ENCODE results near the gene HAX1. TPM values are rescaled to one million over a fixed set of nuclear protein-coding genes. Genes with fewer than 3 reads are reported as not detected.

Gene HAX1
- total and polyA plus RNA-seq, 2 of the 8 experiments (the other 6 are each of a cell fraction or from before 2014, with no cell fraction given) = 82.2 to 115 TPM

DNA sequence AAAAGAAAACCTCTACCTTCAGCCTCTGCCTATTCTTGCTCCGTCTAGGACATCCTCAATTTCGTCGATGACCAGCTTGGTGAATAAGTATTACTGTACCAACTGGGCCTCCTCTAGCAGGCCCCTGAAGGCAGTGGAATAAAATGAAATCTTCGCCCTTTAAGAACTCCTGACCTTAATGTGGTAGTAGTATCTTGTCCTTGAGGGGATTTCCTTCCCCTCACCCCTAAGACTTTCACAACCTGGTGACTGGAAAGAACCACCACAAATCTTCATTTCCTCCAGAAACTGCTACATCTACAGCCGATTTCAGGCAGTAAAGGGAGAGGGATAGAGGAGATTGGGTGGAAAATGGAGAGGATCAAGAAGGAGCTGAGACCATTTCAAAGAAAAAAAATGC lies 1.6 kb upstream of the HAX1 start:
- no peak overlapping the region for H2BK15ac ChIP-seq (ENCODE audit: low read length)
- no peak overlapping the region for H2BK20ac ChIP-seq (ENCODE audit: low read length)
- no peak overlapping the region for H2BK12ac ChIP-seq (ENCODE audit: low read depth, low read length)
- no peak overlapping the region for H2BK120ac ChIP-seq (replicated peaks; ENCODE audit: low read depth, low read length)
- no peak overlapping the region for H4K5ac ChIP-seq (ENCODE audit: insufficient read length, low read depth, low read length)
- no peaks in the 10 kb centered on the region for H3K9me3 ChIP-seq (ENCODE audit: insufficient read depth in 2 of 2, low read depth in 1 of 2, low read length in 1 of 2)
- FAIRE-seq (no peak), DNase-seq (ENCODE audit: low read depth in 1 of 2, low spot score in 2 of 2) (no peak)
- ChIA-PET CTCF (ENCODE audit: partially characterized antibody) (interaction anchor here (0.5 to 4.6 kb wide), 10 partner anchors 12 to 125 kb away, joined by 3 to 17 read pairs (median 5); no protein-coding TSS in a partner anchor), POLR2A (ENCODE audit: partially characterized antibody) (interaction anchor here (0.6 to 1.9 kb wide), 11 partner anchors 11 to 90 kb away, joined by 3 to 15 read pairs (median 5); partner anchors contain the start of genes ATP8B2 and UBAP2L)
- H3K23me2 ChIP-seq (ENCODE audit: low read depth, low read length) = no peaks in the 10 kb centered on the region; the same call in none of the 2 replicates
- no peak overlapping the region for H2AK5ac ChIP-seq (ENCODE audit: low read depth, low read length)
- H3K4ac ChIP-seq (replicated peaks; ENCODE audit: insufficient read length, low read depth, low read length) = no peak overlapping the region
- no peak overlapping the region for H3K4me3 ChIP-seq (ENCODE audit: extremely low read depth in 1 of 4, insufficient read depth in 2 of 4, low read depth in 3 of 4, low read length in 4 of 4)
- peaks cover 0 to 3% of the 10 kb centered on the region in 2 experiments for H4K20me1 ChIP-seq (replicated peaks in 1 of 2; ENCODE audit: control insufficient read depth in 1 of 2, insufficient read depth in 2 of 2, low read length in 2 of 2)
- H3K27me3 ChIP-seq (replicated peaks in 1 of 4; ENCODE audit: control insufficient read depth in 3 of 4, extremely low read depth in 1 of 4, insufficient read depth in 3 of 4, low read length in 3 of 4) = no peaks in the 10 kb centered on the region
- H3K79me1 ChIP-seq (ENCODE audit: low read depth, low read length) = no peaks in the 10 kb centered on the region; the same call in 1 of the 2 replicates
- 95% methylated on average over 5 of the region's 5 CpGs; no CpG with 5 or more reads in 1 of the 2 experiments for WGBS, 2 experiments (ENCODE audit: extremely low coverage in 1 of 2, insufficient coverage in 1 of 2, insufficient read length in 1 of 2, insufficient replicate concordance in 2 of 2, low coverage in 1 of 2, low lambda C conversion rate in 2 of 2, missing lambda C conversion rate in 1 of 2)
- peaks cover 13 to 54% (median 38%) of the 10 kb centered on the region in 4 experiments; a peak in 6 of 8 replicates for H3K36me3 ChIP-seq (ENCODE audit: control insufficient read depth in 2 of 4, insufficient read depth in 4 of 4, low read length in 3 of 4)
- H3K23ac ChIP-seq (ENCODE audit: insufficient read length) = no peak overlapping the region
- H4K91ac ChIP-seq (replicated peaks; ENCODE audit: insufficient read length, low read length) = no peak overlapping the region
- no peak overlapping the region for H3K56ac ChIP-seq (replicated peaks; ENCODE audit: insufficient read length, low read depth, low read length)
- H4K8ac ChIP-seq (ENCODE audit: extremely low read depth, insufficient read depth, low read length) = no peak overlapping the region
- H3K14ac ChIP-seq (ENCODE audit: insufficient read length) = no peak overlapping the region
- H3K18ac ChIP-seq (ENCODE audit: extremely low read depth, low read length) = no peak overlapping the region
- H2AFZ ChIP-seq (ENCODE audit: low read length) = no peak overlapping the region
- no peak overlapping the region for H3K9ac ChIP-seq (replicated peaks in 1 of 4; ENCODE audit: extremely low read depth in 1 of 4, low read depth in 3 of 4, low read length in 3 of 4)
- peaks cover 0 to 6% of the 10 kb centered on the region in 2 experiments; a peak in 1 of 4 replicates for H3K79me2 ChIP-seq (ENCODE audit: control insufficient read depth in 1 of 2, insufficient read depth in 2 of 2, low read length in 2 of 2)
- H3K27ac ChIP-seq (ENCODE audit: low read depth, low read length) = no peak overlapping the region
- H3K4me1 ChIP-seq (replicated peaks in 1 of 4; ENCODE audit: control insufficient read depth in 3 of 4, insufficient read depth in 4 of 4, low read length in 3 of 4) = peaks cover 0 to 5% (median 0%) of the 10 kb centered on the region in 4 experiments; a peak in 2 of 7 replicates
- no peak overlapping the region for H2BK5ac ChIP-seq (ENCODE audit: low read depth, low read length)
- no peak overlapping the region; a peak in 1 of 4 replicates for H3K4me2 ChIP-seq (ENCODE audit: insufficient read depth in 1 of 2, low read depth in 2 of 2, low read length in 2 of 2)
- TF ChIP-seq ATF3 (IDR thresholded peaks at IDR 0.05; ENCODE audit: insufficient read depth, low read depth, low read length) (no peak), MAX (IDR thresholded peaks at IDR 0.05) (no peak), POU5F1 (IDR thresholded peaks at IDR 0.05; ENCODE audit: low read depth, low read length) (no peak), CTBP2 (IDR thresholded peaks at IDR 0.05; ENCODE audit: borderline replicate concordance, insufficient read depth, insufficient read length, low read length) (no peak), HDAC2 (IDR thresholded peaks at IDR 0.05; ENCODE audit: borderline replicate concordance in 1 of 2, low read depth in 2 of 2, low read length in 2 of 2) (no peak), SUZ12 (IDR thresholded peaks at IDR 0.05; ENCODE audit: low read length) (no peak), MAFK (IDR thresholded peaks at IDR 0.05; ENCODE audit: low read depth, low read length) (no peak), CHD1 (IDR thresholded peaks at IDR 0.05; ENCODE audit: low read depth, low read length) (no peak), SRF (IDR thresholded peaks at IDR 0.05; ENCODE audit: low read depth, low read length) (no peak)
- TF ChIP-seq, protein P1, sequence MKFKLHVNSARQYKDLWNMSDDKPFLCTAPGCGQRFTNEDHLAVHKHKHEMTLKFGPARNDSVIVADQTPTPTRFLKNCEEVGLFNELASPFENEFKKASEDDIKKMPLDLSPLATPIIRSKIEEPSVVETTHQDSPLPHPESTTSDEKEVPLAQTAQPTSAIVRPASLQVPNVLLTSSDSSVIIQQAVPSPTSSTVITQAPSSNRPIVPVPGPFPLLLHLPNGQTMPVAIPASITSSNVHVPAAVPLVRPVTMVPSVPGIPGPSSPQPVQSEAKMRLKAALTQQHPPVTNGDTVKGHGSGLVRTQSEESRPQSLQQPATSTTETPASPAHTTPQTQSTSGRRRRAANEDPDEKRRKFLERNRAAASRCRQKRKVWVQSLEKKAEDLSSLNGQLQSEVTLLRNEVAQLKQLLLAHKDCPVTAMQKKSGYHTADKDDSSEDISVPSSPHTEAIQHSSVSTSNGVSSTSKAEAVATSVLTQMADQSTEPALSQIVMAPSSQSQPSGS (IDR thresholded peaks at IDR 0.05; ENCODE audit: low read length) = no peak

Measured in H1 (cell line).